Endothelial cell of umbilical vein (primary cell): ENCODE results near the gene B4GALT6. TPM values are rescaled to one million over a fixed set of nuclear protein-coding genes. Genes with fewer than 3 reads are reported as not detected.

Source experiments
- BruUV-seq: library from RNA; stranded (reverse); fragments of 400-500 nt; replicated peaks from 2 replicates; lab custom pipeline; 2021; lab: Mats Ljungman, UMichigan
- CTCF ChIA-PET: fragments of 300-600, 350-600 bp; sonication (Branson Sonifier 250); formaldehyde crosslinking; loops from one replicate; lab custom pipeline; 2021; ENCODE audit warnings: antibody characterized with exemption, inconsistent platforms; lab: Charles Lee
- POLR2A ChIA-PET: fragments of 300-600, 350-600 bp; sonication (Branson Sonifier 250); formaldehyde crosslinking; loops from one replicate; lab custom pipeline; 2021; ENCODE audit warnings: antibody characterized with exemption, inconsistent platforms; lab: Charles Lee
- DNase-seq: peaks from one replicate; pipeline ENCODE4 v3.0.0-alpha.2; 2011; ENCODE audit warnings: low read depth, low spot score
- FAIRE-seq: peaks from 2 replicates; lab custom pipeline; 2011; peaks lifted over from hg19 to GRCh38; lab: Jason Lieb, UNC
- H2AFZ ChIP-seq: 2 replicates; pipeline ENCODE4 v1.6.0; 2012; ENCODE audit warnings: low read depth, low read length, control low read depth, inconsistent platforms
- H3K27ac ChIP-seq: 2 replicates; pipeline ENCODE4 v1.5.1; 2011; ENCODE audit warnings: low read depth, mild to moderate bottlenecking, control low read depth, low read length, moderate library complexity; ENCODE audit not compliant: insufficient read depth
- H3K27me3 ChIP-seq, 2 experiments: 2 replicates each; pipeline versions ENCODE4 v1.6.0 to v1.6.1; 2011; ENCODE audit warnings: low read length in 2 of 2, mixed read lengths in 1 of 2; ENCODE audit not compliant: control insufficient read depth in 2 of 2, insufficient read depth in 2 of 2
- H3K36me3 ChIP-seq, 2 experiments: 2 replicates in 1 of 2; 3 replicates in 1 of 2; pipeline ENCODE4 v1.5.1; 2011; ENCODE audit warnings: low read length in 2 of 2, mild to moderate bottlenecking in 1 of 2, moderate library complexity in 1 of 2; ENCODE audit not compliant: control insufficient read depth in 2 of 2, insufficient read depth in 2 of 2; ENCODE audit errors: extremely low read depth in 1 of 2
- H3K4me1 ChIP-seq: 3 replicates; pipeline ENCODE4 v1.5.1; 2011; ENCODE audit warnings: mild to moderate bottlenecking, low read length; ENCODE audit not compliant: control insufficient read depth, insufficient read depth; ENCODE audit errors: extremely low read depth
- H3K4me2 ChIP-seq: 2 replicates; pipeline ENCODE4 v1.6.1; 2011; ENCODE audit warnings: low read length, control low read depth, mixed read lengths; ENCODE audit not compliant: insufficient read depth
- H3K4me3 ChIP-seq, 3 experiments: fragments of 200-600 bp in 1 of 3; sonication (generic), shearing (Covaris generic) in 1 of 3; replicated peaks in 1 of 3; 2 replicates each; pipeline ENCODE4 v1.5.1; 2011 to 2016; ENCODE audit warnings: control low read depth in 3 of 3, low read length in 3 of 3, mild to moderate bottlenecking in 2 of 3, inconsistent platforms in 1 of 3, low read depth in 1 of 3, moderate library complexity in 1 of 3; ENCODE audit not compliant: insufficient read depth in 1 of 3
- H3K79me2 ChIP-seq: 2 replicates; pipeline ENCODE4 v1.6.0; 2012; ENCODE audit warnings: low read length, inconsistent platforms; ENCODE audit not compliant: control insufficient read depth, insufficient read depth
- H3K9ac ChIP-seq: replicated peaks from 2 replicates; pipeline ENCODE3; 2011; ENCODE audit warnings: low read length, control low read depth; ENCODE audit not compliant: insufficient read depth; ENCODE audit errors: extremely low read depth
- H3K9me1 ChIP-seq: replicated peaks from 3 replicates; pipeline ENCODE4 v1.6.0; 2011; ENCODE audit warnings: mild to moderate bottlenecking, low read length; ENCODE audit not compliant: control insufficient read depth, insufficient read depth; ENCODE audit errors: extremely low read depth
- H3K9me3 ChIP-seq: replicated peaks from 2 replicates; pipeline ENCODE4 v1.5.1; 2012; ENCODE audit warnings: low read length, inconsistent platforms; ENCODE audit not compliant: control insufficient read depth, insufficient read depth
- H4K20me1 ChIP-seq: replicated peaks from 2 replicates; pipeline ENCODE3; 2011; ENCODE audit warnings: mild to moderate bottlenecking, low read length; ENCODE audit not compliant: control insufficient read depth, insufficient read depth; ENCODE audit errors: extremely low read depth
- EZH2 ChIP-seq: IDR thresholded peaks from 2 replicates; pipeline ENCODE4 v1.6.1; 2012; ENCODE audit warnings: borderline replicate concordance, low read depth, mild to moderate bottlenecking, moderate library complexity, low read length, inconsistent platforms; ENCODE audit not compliant: severe bottlenecking
- FOS ChIP-seq: IDR thresholded peaks from 2 replicates; pipeline ENCODE4 v1.6.1; 2011; ENCODE audit warnings: mild to moderate bottlenecking, low read length, moderate library complexity, borderline replicate concordance; ENCODE audit not compliant: insufficient read depth
- GATA2 ChIP-seq: IDR thresholded peaks from 2 replicates; pipeline ENCODE4 v1.7.0; 2011; ENCODE audit warnings: low read depth, mild to moderate bottlenecking, moderate library complexity, mixed read lengths, low read length; ENCODE audit not compliant: insufficient read length, insufficient read depth
- JUN ChIP-seq: IDR thresholded peaks from 2 replicates; pipeline ENCODE4 v1.6.1; 2011; ENCODE audit warnings: borderline replicate concordance, low read depth; ENCODE audit not compliant: insufficient read length, insufficient read depth
- MYC ChIP-seq: IDR thresholded peaks from one replicate; pipeline ENCODE4 v1.6.1; 2011; ENCODE audit warnings: mild to moderate bottlenecking, low read depth, low read length
- POLR2A ChIP-seq: IDR thresholded peaks from 2 replicates; pipeline ENCODE4 v1.6.1; 2012; ENCODE audit warnings: low read depth, mild to moderate bottlenecking, control low read depth, low read length
- POLR2AphosphoS5 ChIP-seq: IDR thresholded peaks from 2 replicates; pipeline ENCODE4 v1.6.1; 2012; ENCODE audit warnings: low read depth, mild to moderate bottlenecking, control low read depth, low read length, moderate library complexity; ENCODE audit not compliant: insufficient read depth
- dilution Hi-C: fragments of 300-500 bp; cut with MboI; formaldehyde crosslinking; loops from one replicate; pipeline ENCODE4 v1.15.0; 2019; ENCODE audit warnings: low sequenced_read_pairs; ENCODE audit not compliant: extremely low pct_ligation_motif_present
- intact Hi-C: fragments of 100-400 bp; cut with micrococcal nuclease; formaldehyde crosslinking; loops from one replicate; pipeline ENCODE4 v1.10.0; 2022
- polyA plus RNA-seq, 4 experiments: library from polyadenylated mRNA; depleted of rRNA in 3 of 4; stranded (reverse) in 3 of 4; unstranded in 1 of 4; fragments of >200 nt; gene quantifications; 2 replicates each; pipeline versions ENCODE4 v1.2.1 to v1.2.3, GENCODE V29; 2011 to 2012; ENCODE audit warnings: missing spikeins in 1 of 4
- total RNA-seq: library from RNA; stranded (reverse); gene quantifications from 2 replicates; pipeline ENCODE4 v1.2.3, GENCODE V29; 2021
- TF ChIP-seq, protein P1 (sequence below): IDR thresholded peaks from 2 replicates; pipeline ENCODE4 v1.6.1; 2011; ENCODE audit not compliant: insufficient read depth, insufficient read length
- TF ChIP-seq, protein P2 (sequence below), 2 donors: IDR thresholded peaks; 1 replicate in 1 of 2; 2 replicates in 1 of 2; pipeline ENCODE4 v1.5.1; 2011; ENCODE audit warnings: low read length in 2 of 2, mild to moderate bottlenecking in 2 of 2, moderate library complexity in 2 of 2, control low read depth in 1 of 2, inconsistent platforms in 1 of 2, low read depth in 1 of 2; ENCODE audit not compliant: insufficient read depth in 1 of 2; ENCODE audit errors: extremely low read depth in 1 of 2

The B4GALT6 gene
- total and polyA plus RNA-seq, 2 donors (not counting 3 experiments of a cell fraction or from before 2014, with no cell fraction given), result 3.9 to 24.2 TPM

GRCh38 chr18:31669541-31669940 is 14.8 kb downstream of the B4GALT6 start:
- Histone ChIP-seq H2AFZ (no peak overlapping the region), H3K4me2 (no peak overlapping the region), H3K9me1 (no peaks in the 10 kb centered on the region), H3K36me3 (no peaks in the 10 kb centered on the region), H3K9me3 (no peaks in the 10 kb centered on the region), H3K79me2 (peaks cover 2% of the 10 kb centered on the region), H3K4me3 (no peak overlapping the region), H3K9ac (no peak overlapping the region), H4K20me1 (no peaks in the 10 kb centered on the region), H3K27me3 (no peaks in the 10 kb centered on the region), H3K4me1 (no peaks in the 10 kb centered on the region), H3K27ac (no peak overlapping the region)
- BruUV-seq, result no TSS peak
- FAIRE-seq (no peak), DNase-seq (no peak)
- intact Hi-C loops, result no loop called here
- CTCF ChIA-PET, result no interaction called here
- TF ChIP-seq JUN, result no peak
- no peak for TF ChIP-seq POLR2AphosphoS5
- TF ChIP-seq, protein P1, sequence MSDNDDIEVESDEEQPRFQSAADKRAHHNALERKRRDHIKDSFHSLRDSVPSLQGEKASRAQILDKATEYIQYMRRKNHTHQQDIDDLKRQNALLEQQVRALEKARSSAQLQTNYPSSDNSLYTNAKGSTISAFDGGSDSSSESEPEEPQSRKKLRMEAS, result no peak
- TF ChIP-seq FOS, result no peak
- no peak for TF ChIP-seq EZH2
- no peak for TF ChIP-seq POLR2A
- TF ChIP-seq, protein P2, sequence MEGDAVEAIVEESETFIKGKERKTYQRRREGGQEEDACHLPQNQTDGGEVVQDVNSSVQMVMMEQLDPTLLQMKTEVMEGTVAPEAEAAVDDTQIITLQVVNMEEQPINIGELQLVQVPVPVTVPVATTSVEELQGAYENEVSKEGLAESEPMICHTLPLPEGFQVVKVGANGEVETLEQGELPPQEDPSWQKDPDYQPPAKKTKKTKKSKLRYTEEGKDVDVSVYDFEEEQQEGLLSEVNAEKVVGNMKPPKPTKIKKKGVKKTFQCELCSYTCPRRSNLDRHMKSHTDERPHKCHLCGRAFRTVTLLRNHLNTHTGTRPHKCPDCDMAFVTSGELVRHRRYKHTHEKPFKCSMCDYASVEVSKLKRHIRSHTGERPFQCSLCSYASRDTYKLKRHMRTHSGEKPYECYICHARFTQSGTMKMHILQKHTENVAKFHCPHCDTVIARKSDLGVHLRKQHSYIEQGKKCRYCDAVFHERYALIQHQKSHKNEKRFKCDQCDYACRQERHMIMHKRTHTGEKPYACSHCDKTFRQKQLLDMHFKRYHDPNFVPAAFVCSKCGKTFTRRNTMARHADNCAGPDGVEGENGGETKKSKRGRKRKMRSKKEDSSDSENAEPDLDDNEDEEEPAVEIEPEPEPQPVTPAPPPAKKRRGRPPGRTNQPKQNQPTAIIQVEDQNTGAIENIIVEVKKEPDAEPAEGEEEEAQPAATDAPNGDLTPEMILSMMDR (IDR thresholded peaks at IDR 0.05; ENCODE audit: extremely low read depth in 1 of 2, insufficient read depth in 1 of 2, low read depth in 1 of 2, low read length in 2 of 2), result no peak
- TF ChIP-seq GATA2, result no peak
- no peak for TF ChIP-seq MYC
- POLR2A ChIA-PET, result no interaction called here
- dilution Hi-C loops, result no loop called here
